GM18517 (cell line): ENCODE measurements around the gene RIT2.
"Not testable (repeated sequence)": the region's sequence is repeated elsewhere in the genome, so short reads cannot be mapped to it uniquely, and the experiment has no call there.

ENCODE experiments used
- ATAC-seq: cut with Tn5 transposase; IDR thresholded peaks from one replicate; pipeline ENCODE4 v1.9.1; 2021; ENCODE audit warnings: mild to moderate bottlenecking, moderate library complexity; ENCODE audit not compliant: unreplicated experiment

The RIT2 gene

DNA sequence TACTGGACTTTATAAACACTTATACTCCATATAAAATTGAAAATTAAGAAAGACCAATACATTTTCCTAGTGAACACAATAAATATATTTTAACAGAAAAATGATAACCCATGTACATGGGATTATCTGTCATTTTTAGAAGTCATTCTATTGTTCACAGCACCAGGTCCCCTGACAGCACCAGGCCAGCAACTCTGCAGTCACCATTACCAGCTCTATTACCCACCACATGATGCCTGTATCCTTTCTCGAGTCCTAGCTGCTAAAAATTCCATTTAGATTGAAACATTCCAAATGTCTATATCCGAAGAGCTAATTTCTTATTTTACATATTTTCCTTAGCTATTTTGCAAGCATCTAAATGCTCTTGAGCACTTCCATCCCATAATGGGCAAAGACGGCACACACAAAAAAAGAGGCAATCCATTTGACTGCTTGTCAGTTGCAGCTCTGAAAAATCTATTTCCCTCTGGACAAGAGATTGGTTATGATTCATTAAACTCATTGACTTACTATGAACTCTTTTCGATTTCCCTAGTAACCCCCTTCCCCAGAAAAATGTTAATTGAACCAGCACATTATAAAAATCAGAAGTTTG, 336.9 kb downstream of the RIT2 start:
- no peak for ATAC-seq

DNA sequence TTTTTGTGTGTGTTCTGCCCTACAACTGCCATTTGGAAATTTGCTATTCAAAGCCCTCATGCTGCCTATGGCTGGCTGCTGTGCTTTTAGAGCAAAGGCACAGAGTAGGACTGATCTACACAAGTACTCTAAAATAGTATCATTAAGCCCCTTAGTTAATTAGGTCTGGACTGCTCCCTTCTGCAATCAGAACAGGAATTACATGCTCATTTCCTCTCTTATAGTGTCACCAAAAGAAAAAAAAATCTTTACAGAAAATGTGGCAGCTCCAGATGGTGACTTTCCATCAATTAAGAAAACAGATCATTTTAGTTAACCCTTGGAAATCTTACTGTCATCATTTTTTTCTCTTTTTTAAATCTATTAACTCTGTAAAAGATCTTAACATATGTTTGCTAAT, 337.5 kb downstream of the RIT2 start:
- no peak for ATAC-seq

DNA sequence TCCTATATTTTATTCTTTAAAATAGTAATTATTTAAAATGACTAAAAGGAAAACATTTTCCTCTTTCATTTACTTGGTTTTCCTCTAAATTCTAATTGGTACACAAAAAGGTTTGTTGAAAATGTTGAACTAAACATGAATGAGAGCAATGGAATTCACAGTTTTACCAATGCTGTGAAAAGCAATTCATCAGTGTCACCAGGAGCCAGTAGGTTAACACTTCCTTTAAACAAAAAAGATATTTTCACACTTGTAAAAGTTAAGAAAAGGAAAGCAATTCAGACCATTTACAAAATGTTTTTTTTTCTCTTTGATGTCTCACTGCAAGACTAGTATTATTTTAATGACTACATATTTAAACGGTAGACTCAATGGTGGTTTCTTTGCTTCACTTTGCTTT, 341.6 kb downstream of the RIT2 start:
- no peak for ATAC-seq

DNA sequence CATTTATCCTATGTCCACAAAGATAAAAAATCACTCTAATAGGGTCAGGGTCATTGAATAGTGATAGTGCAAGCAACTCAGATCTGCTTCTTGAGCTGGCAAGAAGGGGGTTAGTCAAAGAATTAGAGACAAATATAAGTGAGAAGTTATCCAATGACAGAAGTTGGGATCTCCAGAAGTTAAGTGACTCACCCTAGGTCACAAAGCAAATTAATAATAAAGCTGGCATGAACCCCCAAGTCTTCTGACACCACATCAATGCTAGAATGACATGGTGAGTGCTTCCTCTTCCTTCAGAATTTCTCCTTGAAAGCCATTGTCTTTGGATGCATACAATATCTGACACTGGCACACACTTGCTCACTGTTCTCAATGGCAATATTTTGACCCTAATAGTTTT, 343.5 kb downstream of the RIT2 start:
- no peak for ATAC-seq

DNA sequence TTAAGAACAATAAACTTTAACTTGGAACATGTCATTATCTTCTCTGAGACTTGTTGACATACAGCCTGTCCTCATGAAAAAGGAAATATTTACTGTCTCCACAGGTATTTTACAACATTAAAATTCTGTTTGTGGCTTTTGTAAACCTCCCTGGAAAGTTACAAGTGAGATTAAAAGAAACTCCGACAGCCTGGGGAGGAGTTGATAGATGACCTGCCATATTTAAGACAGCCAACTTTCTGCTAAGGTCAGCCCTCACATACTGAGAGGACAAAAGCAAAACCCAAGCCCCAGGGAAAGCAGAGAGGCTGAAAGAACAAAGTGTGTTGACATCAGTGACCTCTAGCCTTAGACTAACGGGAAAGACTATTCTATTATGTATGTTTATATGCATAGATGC, 350.2 kb downstream of the RIT2 start:
- no peak for ATAC-seq

DNA sequence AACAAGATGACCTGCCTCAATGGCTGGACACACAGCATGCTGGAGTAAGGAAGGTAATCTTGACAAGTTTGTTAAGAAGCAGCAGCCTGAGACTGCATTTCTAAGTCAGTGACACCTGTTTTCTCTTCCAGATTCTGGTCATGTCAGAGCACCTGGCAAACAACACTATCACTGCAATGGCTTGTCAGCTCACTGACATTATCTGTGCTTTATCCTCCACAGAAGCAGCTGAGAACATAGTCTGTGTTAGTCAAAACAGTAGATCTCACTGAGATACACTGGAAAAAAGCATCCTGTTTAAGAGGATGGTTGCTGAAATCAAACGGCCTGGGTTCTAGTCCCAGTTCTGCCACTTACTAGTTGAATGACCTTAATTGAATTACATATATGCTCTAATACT, 355.2 kb downstream of the RIT2 start:
- no peak for ATAC-seq

DNA sequence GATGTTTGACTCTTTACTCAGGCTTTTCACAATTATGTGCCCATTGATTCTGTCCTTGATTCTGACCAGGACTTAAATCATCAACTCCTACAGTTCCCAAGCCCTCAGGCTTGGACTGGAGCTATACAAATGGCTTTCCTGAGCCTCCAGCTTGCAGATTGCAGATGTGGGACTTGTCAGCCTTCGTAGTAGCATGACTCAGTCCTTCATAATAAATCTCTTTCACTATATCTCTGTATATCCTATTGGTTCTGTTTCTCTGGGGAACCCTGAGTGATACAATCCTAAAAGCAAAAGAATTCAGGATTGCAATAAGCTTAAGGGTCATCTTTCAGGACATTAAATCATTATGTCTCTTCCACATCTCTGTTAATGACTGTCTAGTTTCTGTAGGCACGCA, 356.6 kb downstream of the RIT2 start:
- ATAC-seq = no peak

DNA sequence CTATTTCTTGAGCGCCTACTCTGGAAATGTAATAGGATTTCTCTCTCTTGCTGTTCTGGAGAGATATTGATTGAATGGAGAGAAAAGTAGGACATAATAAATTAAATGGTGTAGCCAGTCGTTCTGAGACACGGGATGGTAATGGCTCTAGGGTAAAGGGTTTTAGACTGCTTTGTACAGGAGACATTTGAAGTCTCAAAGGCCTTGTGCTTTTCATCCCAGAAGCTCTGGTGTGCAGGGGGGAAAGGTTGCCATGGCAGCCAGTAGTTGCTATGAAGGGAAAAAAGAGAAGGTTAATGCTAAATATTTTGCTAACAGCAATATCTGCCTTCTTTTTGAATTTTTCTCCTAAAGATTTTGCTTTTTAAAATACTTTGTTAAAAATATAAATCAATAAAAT, 359.3 kb downstream of the RIT2 start:
- no peak for ATAC-seq

DNA sequence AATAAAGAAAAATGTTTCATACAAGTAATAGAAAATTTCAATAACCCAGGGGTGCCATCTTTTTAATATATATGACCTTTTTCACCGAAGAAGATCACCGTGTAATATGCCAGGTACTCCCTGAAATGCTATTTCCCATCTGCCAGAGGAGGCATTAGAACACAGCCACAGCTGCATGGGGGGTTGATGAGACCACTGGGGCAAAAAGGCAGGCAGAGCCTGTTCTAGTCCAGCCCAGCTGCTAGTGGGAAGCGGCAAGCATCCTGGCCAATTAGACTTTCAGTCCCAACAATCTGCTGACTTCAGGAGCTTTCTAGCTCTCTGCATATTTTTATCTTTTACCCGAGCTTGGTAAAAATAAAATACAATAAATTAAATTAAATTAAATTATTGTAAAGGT, 362.6 kb downstream of the RIT2 start:
- no peak for ATAC-seq

DNA sequence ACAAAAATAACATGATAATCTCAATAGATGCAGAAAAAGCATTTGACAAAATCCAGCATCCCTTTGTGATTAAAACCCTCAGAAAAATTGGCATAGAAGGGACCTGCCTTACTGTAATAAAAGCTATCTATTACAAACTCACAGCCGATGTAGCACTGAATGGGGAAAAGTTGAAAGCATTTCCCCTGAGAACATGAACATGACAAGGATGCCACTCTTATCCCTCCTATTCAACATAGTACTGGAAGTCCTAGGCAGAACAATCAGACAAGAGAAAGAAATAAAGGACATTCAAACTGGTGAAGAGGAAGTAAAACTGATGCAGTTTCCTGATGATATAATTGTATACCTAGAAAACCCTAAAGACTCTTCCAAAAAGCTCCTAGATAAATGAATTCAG, 368.7 kb downstream of the RIT2 start:
- ATAC-seq = no peak

DNA sequence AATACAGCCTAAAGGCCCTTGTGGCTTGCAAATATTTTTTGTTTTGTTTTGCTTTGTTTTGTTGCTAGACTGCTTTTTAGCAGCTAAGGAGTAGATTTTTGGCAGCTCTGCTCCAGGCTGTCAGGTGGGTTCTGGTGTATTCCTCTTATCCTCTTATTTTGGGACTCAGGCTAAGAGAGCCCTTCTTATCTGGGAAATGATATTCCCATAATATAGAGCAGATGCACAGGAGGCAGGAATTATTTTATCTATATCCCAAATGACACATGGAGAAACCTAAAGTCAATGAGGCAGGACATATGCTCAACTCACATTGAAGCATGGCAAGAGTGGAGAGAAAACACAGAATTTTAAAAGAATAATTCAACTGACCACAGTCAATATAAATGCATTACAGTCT, 369.6 kb downstream of the RIT2 start:
- ATAC-seq = no peak

DNA sequence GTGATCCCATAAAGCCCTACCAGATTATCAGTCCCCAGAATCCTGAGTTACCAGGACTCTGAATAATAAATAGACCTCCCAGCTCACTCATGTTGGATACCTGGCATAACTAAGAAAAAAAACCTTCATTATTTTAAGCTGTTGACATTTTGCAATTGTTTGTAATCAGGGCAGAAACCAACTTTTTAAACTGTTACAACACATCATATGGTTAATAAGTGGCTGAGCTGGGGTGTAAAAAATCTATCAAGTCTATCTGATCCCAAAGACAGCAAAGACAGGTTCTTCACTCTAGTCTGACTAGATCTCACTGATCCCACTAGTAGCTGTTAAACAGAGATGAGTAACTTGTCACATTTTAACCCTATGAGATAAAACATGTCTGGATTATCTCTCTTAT, 370.3 kb downstream of the RIT2 start:
- no peak for ATAC-seq

DNA sequence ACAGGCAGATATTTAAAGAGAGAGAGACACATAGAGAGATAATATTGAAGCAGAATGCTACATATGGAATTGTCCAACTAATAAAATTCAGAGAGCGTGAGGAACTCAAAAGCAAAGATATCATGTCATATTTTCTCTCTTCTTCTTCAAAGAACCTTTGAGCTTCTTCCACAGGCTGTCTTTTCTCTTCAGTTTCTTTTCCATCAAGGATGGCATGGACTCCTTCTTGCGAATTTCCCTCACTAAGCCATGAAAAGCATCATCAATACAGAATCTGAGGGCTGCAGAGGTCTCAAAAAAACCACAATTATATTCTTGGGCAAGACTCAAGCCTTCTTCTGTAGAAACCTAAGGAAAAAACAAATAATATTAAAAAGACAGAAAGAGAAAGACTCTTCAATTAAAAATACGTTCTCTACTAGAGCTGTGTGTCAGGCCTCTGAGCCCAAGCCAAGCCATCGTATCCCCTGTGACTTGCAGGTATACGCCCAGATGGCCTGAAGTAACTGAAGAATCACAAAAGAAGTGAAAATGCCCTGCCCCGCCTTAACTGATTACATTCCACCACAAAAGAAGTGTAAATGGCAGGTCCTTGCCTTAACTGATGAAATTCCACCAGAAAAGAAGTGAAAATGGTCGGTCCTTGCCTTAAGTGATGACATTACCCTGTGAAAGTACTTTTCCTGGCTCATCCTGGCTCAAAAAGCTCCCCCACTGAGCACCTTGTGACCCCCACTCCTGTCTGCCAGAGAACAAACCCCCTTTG, 371.9 kb downstream of the RIT2 start:
- ATAC-seq = no peak

DNA sequence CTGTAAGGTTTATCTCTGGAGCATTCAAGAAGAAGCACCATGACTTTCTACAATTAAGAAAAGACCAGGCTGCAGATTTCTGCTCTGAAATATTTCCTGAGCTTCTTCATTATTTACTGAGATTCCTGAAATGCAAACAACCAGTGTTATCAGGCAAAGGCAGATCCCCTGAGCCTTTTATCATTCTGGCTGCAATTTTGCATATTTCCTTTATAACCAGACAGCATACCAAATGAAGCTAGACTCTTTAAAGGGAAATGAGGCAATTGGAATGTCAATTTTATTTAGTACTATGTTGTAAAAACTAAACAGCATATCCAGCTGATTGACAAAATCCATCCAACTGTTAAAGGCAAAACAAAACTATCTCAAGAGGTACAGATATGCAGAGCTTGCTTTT, 372.5 kb downstream of the RIT2 start:
- ATAC-seq = no peak

DNA sequence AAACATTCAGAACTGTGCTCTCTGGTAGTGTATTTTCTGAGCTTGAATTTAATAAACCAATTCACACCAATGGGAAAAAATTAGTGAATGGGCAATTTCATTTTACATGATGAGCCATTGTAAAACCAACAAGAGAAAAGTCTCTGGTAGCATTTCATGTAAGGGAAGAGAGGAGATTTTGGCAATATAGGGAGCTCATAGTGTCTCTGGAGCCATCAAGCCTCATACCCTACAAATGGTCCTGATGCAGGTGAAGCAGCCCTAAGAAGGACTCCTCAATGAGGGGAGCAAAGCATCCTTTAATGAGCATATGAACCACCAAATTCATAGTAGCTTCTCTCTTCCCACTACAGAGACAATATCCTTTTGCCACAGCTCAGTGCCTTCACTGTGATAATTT, 373.0 kb downstream of the RIT2 start:
- no peak for ATAC-seq

DNA sequence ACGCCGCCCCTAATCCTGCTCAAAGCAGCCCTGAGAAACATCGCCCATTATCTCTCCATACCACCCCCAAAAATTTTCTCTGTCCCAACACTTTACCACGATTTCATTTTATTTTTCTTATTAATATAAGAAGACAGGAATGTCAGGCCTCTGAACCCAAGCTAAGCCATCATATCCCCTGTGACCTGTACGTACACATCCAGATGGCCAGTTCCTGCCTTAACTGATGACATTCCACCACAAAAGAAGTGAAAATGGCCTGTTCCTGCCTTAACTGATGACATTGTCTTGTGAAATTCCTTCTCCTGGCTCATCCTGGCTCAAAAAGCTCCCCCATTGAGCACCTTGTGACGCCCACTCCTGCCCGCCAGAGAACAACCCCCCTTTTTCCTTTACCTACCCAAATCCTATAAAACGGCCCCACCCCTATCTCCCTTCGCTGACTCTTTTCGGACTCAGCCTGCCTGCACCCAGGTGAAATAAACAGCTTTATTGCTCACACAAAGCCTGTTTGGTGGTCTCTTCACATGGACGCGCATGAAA, 373.6 kb downstream of the RIT2 start:
- not testable (repeated sequence) for ATAC-seq

DNA sequence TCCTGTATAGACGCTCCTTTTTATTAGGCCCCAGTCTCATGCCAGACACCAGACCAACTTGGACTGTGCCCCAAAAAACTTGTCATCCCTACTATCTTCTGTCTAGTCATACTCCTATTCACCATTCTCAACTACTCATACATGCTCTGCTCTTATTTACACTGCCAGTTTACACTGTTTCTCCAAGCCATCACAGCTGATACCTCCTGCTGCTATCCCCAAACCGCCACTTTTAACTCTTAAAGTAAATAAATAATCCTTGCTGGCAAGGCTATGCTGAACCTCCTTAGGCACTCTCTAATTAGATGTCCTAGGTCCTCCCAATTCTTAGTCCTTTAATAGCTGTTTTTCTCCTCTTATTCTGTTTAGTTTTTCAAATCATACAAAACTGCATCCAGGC, 374.2 kb downstream of the RIT2 start:
- not testable (repeated sequence) for ATAC-seq

DNA sequence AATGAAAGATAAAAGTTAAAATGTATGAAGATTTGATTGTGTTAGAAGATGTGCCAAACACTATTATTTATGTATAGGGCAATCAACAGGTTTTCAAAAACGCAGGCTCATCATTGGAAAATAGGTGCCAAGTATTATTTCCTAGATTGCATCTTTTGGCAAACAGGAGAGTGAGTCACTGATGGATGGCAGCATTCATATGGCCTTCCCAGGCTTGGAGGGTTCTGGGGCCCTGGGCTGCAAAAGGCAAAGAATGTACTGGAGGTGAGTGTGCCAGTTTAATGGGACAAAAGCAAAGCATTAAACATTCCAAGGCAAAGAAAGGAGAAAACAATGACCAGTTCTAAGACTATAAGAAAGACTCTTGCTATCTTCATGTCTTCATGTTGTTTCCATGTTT, 379.4 kb downstream of the RIT2 start:
- ATAC-seq = no peak

DNA sequence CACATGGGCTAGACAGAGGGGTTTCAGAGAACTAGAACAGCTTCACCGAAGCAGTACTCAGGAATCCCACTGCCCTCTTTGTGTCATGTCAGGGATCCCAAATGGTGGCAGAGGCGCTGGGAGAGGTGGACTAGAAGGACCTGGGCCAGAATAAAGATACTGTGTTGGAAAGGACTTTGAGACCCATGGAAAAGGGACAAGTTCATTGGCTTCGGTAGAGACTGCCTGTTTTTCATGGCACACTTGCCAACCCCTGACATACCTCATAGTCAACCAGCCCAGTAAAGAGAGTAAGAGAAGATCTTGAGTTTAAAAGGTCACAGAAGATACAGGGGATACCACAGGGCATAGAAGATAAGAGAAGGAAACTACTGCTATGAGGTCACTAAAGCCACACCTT, 381.0 kb downstream of the RIT2 start:
- ATAC-seq = no peak

DNA sequence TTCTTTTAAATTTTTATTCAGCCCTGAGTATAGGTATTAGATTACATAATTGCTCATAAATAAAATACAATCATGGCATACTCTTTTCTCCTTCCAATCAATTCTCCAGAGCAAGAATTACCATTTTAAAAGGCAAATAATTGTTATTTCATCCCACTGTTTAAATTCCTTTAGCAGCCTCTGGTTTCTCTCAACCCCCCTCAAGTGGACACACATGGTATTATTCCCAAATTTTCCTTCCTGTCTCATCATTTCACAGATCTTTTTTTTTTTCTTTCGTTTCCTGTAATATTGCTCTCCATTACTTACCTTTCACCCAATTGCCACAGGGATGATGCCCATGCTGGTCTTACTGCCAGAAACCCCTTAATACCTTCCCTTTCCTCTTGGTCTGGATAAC, 385.2 kb downstream of the RIT2 start:
- ATAC-seq = no peak

DNA sequence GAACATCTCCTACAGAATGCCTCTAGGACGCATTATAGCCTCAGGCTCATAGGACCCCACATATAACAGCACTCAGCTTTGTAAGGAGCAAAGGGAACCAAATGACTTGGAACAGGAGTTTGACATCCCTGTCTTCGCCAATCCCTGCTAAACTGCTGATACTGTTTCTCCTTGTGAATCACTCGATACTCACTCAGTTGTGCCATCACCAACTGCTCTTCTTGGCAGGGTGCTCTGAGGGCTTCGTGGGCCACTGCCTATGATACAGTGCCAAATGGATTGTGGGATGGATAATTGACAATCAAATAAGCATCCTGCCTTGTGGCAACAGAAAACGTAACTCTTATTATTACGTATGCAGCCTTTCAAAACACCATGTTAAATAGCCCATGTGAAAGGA, 396.3 kb downstream of the RIT2 start:
- no peak for ATAC-seq

DNA sequence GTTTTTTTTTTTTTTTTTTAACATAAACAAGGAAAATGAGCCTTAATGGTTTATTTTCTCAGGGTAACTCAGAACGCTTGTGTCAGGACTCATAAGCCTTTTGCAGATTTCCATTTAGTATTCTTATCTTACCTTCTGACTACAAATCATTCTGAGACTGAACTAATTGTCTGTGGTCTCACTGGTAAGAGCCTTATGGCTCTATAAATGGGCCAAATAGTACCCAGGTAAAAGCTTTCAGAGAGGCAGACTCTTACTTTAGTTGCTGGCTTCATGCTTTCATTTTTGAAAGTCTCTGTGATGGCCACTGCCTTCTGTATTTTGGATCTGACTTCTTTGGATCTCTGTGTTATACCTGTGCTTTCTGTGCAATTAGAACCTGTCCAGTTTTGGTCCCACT, 403.4 kb downstream of the RIT2 start:
- no peak for ATAC-seq

DNA sequence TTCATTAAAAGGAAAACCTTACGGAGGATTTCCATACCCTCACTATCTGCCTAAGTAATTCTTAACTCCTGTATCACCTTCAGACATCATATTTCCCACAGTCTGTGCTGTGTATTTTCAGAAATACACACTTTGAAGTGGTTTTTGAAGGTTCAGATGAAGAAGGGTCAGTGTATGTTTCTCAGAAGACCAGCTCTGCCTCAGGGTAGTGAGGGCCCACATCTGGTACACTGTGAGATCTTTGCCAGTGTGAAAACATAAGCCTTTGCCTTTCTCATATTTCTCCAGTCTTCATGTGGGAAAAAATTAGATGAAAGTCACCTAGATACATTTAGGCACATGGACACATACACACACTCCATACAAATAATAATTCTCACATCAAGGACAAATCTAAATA, 408.4 kb downstream of the RIT2 start:
- ATAC-seq = no peak
